ENCODE measurements around the gene LRP10.

Gene LRP10

GRCh38 chr14:22865424-22866405 is 5.8 kb upstream of the LRP10 start:
- DNase-seq, result no peak

GRCh38 chr14:22866874-22867273 is 4.7 kb upstream of the LRP10 start:
- DNase-seq, result no peak

GRCh38 chr14:22870811-22871223 is 723 bp upstream of the LRP10 start:
- DNase-seq, result no peak

- DNase-seq, result peak; percentile 70 to 82
Measured at GRCh38 chr14:22872033-22872832, 693 bp downstream of the LRP10 start.

- DNase-seq, result no peak
Measured at GRCh38 chr14:22872833-22873520, 1.4 kb downstream of the LRP10 start.

- DNase-seq, result no peak
Measured at GRCh38 chr14:22875003-22875747, 3.6 kb downstream of the LRP10 start.

- DNase-seq, result no peak
Measured at GRCh38 chr14:22875748-22876319, 4.3 kb downstream of the LRP10 start.

GRCh38 chr14:22877000-22877501 is 5.5 kb downstream of the LRP10 start:
- DNase-seq, result no peak

- no peak for DNase-seq
Measured at GRCh38 chr14:22878271-22879246, 7.0 kb downstream of the LRP10 start.

GRCh38 chr14:22882064-22882463 is 10.5 kb downstream of the LRP10 start:
- no peak for DNase-seq

GRCh38 chr14:22882529-22883172 is 11.1 kb downstream of the LRP10 start:
- DNase-seq, result no peak

GRCh38 chr14:22883173-22883976 is 11.8 kb downstream of the LRP10 start, which contains the start of gene REM2:
Gene REM2 (plus strand): TSS chr14:22883222. CDS start chr14:22883288, 66 bp downstream.
- no peak for DNase-seq

- no peak for DNase-seq
Measured at GRCh38 chr14:22884076-22884737, 12.7 kb downstream of the LRP10 start.

- no peak for DNase-seq
Measured at GRCh38 chr14:22884738-22885523, 13.4 kb downstream of the LRP10 start.

GRCh38 chr14:22885975-22886374 is 14.4 kb downstream of the LRP10 start:
- no peak for DNase-seq

- peak in 1 of 2 experiments; percentile 32 for DNase-seq
Measured at GRCh38 chr14:22886500-22887259, 15.1 kb downstream of the LRP10 start.

Measured in NCI-H446 (cell line).